GM19467 (cell line): ENCODE results near the gene TRABD2B.

Experiments used
- ATAC-seq: cut with Tn5 transposase; IDR thresholded peaks from one replicate; pipeline ENCODE4 v1.9.1; 2021; ENCODE audit warnings: mild to moderate bottlenecking, moderate library complexity; ENCODE audit not compliant: unreplicated experiment

Gene TRABD2B

GRCh38 chr1:47783638-47784496, 213.3 kb downstream of the TRABD2B start:
- ATAC-seq: no peak

DNA sequence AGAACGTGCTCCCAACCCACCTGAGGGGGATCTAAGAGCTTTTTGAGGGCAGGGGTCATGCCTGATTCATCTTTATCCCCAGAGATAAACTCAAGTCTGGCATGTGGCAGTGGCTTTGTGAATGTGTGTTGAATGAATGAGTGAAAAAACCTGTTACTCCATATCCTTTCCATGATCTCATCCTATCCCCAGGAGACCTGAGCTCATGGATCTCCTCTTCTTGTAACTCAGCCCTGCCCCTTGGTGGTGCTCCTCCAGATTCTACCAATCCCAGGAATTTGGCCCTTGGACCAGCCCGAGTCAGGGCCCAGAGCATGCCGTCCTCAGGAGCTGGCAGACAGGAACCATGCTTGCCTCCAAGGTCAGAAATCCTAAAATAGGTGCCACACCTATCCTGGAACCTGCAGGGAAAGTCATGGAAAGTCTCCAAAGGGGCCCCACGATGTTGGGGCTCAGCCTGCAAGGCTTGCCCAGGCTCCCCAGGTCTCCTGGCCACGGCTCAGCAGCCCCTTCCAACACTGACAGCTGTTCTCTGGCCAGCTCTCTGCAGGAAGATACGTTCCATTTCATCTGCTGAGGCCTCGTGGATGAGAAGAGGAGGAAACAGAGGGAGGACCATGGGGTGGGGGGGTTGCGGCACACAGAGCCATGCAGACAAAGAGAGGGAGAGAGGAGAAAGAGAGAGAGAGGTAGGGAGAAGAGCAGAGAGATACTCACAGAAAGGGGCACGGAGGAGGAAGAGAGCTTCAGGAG, 214.6 kb downstream of the TRABD2B start:
- ATAC-seq: no peak

- ATAC-seq: no peak
These were observed 215.8 kb downstream of the TRABD2B start for GRCh38 chr1:47781171-47781959.

DNA sequence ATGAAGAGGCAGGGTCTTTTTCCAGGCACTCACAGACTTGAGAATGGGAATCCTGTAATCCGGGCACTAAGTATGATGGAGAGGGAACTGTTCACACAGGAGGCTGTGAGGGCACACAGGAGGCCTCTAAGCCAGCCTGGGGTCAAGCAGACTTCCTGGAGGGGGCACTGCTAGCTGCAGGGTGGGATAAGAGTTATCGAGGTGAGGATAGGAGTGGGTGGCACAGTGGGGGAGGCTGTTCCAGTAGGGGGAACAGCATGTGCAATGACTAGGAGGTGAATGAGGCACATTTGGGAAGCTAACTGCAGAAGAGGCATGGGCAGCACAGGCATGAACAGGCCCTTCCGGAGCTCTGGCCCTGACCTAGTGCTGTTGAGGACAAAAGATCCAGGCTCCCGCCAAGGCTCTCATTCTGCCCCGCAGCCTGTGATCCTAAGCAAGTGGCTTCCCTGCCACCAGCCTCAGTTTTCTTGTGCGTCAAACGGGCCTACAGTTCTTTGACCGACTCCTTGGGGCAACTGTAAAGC, 216.7 kb downstream of the TRABD2B start:
- ATAC-seq: no peak

- no peak for ATAC-seq
These were observed 217.6 kb downstream of the TRABD2B start for GRCh38 chr1:47779613-47780012.

- no peak for ATAC-seq
These were observed 218.9 kb downstream of the TRABD2B start for GRCh38 chr1:47778280-47778679.

GRCh38 chr1:47777322-47777721, 219.9 kb downstream of the TRABD2B start:
- no peak for ATAC-seq

DNA sequence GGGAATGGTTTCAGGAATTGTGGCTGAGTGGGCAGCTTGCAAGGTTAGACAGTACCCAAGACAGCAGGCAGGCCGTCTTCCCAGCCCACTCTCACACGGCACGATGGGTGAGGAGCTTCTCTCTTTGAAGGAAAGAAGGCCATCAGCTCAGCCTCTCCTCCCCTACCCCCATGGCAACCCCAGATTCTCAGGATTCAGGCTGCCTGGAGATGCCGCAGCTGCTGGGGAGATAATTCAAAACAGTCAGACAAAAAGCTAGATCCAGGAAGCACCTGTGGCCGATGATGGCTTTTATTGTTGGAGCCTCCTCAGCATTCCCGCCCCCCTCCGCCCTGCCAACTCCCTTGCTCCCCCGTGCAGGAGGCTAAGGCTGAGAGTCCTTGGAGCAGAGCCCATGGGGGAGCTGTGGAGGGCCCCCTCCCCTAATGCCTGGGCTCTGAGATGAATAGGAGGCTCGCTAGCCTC, 220.5 kb downstream of the TRABD2B start:
- ATAC-seq: no peak

DNA sequence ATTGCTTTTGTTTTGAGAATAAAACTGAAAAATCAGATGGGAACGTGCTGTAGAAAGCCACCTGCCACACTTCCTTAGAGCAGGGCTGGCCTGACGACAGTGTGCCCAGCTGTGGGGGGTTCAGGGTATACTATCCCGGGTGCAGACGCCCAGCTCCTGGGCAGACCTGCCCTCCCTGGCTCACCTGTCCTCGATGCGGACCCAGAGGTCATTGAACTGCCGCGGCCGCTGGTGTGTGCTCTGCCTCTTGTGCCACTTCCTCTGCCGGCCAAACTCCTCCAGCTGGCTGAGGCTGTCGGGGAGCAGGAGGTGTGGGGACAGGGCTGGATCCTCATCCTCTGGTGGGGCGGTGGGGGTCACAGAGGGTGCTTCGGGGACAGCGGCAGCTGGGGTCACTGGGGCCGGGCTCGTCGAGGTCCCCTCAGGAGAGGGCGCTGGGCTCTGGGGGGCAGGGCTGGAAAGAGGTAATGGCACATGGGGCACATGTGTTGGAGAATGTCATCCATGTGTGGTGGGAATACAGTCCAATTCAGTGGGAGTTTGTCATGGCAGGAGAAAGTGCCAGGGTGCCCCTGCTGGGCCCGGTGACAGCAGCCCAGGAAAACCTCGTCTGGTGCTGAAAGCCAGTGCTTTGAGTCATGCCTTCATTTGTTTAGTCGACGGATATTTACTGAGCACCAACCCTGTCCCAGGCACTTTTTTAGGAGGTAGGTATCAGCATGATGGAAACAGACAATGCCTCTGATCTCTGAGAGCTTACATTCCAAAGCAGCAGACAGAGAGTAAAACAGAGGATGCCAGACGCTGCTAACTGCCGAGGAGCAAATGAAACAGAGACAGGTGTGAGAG, 222.0 kb downstream of the TRABD2B start:
- no peak for ATAC-seq

- no peak for ATAC-seq
These were observed 224.1 kb downstream of the TRABD2B start for GRCh38 chr1:47772960-47773682.

DNA sequence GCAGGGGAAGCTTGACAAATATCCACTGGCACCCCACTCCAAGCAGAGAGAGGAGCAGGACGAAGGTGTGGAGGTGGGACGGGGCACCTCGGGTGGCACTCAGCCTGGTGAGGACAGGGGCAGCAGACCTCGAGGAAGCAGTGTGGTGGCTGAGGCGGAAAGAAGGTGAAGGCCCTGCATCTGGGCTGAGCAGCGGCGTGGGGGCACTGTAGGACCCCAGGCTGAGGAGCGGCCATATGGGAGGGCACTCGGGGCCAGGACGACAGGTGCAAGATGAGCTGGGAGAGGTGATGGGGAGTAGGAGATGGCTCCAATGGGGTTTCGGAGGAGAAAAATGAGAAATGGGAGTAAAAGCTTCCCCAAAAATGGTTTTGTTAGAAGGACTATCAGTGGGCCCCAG, 224.9 kb downstream of the TRABD2B start:
- no peak for ATAC-seq

DNA sequence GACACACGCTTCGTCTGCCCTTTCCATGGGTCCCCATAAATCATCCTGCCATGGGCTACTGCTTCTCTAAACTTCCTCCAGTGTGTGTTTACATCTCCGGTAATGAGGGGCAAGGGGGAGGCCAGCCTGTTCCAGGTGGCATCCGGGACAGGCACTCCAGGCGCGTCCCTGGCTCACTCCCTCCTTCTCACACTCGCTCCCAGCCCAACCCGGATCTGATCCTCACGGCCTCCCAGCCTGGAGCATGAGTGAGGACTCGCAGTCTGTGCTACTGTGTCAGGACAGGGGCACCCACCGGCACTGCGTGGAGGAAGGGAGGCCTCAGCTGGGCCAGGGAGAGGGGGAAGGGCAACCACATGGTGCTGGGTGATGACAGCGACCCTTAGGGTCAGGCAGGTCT, 225.4 kb downstream of the TRABD2B start:
- ATAC-seq: no peak

DNA sequence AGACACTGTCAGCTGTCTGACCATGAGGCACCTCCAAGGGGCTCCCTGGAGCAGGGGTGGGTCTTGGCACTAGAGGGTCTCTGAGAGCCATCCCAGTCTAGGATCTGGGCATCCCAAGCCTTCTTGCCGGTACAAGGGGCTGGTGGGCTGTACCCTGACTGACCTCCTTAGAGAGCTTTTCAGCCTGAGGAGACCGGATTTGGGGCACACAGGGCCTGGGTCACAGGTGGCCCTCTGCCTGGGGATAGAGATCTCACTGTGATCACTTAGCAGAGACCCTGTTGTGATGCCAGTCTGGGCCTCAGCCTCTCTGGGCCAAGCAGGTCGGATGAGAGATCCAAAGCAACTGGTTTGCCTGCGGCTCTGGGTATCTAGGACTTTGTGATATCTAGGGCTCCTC, 227.2 kb downstream of the TRABD2B start:
- no peak for ATAC-seq

DNA sequence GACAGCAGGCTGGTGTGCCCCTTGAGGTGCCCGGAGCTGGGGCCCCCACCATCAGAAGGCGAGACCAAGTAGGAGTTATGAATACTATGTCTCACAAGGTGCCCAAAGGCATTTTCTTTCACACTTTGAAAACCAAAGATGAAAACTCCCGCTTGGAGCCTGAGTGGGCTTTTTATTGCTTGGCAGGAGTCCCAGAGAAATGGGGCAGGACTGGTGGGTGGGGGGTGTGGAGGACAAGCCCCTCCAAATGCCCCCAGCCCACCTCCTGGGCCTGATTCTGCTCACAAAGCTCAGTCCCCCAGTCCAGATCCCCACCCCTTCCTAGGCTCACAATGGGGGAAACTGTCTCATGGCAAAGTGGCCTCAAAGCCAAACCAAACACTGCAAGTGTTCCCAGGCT, 227.9 kb downstream of the TRABD2B start:
- ATAC-seq: no peak

DNA sequence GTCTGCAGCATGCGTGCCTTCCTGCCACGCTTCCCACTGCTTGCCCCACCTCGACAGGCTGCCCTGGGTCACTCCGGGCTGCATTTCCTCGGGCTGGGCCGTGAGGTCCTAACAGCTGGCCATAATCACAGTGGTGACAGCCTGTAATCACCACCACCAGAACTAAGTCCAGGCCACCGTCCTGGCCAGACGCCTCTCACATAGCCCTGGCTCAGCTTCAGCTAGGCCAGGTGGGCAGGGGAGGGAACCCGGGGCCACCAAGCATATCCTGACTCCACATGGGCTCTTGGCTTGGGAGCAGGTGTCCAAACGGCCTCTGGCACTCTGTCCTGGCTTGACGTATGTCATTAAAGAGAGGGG, 229.5 kb downstream of the TRABD2B start:
- ATAC-seq: no peak

DNA sequence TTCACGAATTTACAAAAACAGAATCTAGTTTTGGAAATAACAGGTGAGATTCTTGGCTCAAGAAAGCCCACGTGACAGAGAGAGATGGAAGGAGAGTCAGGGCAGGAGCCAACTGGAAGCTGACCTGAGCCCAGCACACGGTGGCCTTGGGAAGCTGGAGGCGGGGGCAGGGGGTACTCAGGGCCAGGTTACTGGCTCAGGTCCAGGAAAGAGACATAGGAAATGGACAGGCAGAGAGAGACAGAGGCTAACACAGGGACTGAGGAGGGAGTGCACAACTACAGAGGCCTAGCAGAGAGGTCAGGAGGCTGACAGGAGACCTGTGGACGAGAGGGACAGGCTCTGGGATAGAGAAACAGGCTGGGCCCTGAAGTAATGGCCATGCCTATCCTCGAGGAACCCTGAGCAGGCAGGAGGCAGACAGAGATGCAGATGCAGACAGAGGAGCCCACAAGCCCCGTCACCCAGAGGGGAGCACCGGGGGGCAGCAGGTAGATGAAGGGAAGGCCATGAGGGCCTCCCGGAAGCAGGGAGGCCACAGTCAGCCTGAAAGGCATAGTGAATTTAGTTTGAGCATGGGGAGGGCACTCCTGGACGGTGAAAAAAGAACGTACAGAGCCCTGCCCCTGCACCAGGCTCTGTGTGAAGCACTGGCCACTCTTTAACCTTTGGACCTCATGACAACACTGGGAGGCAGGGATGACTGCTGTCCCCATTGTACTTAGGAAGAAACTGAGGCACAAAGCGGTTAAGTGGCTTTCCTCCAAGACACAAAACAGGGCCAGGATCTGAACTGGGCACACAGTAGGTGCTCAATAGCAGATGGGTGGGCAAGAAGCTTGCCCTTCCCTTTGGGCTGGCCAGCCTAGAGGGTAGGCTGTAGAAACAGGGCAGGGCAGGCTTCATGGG, 230.1 kb downstream of the TRABD2B start:
- no peak for ATAC-seq

DNA sequence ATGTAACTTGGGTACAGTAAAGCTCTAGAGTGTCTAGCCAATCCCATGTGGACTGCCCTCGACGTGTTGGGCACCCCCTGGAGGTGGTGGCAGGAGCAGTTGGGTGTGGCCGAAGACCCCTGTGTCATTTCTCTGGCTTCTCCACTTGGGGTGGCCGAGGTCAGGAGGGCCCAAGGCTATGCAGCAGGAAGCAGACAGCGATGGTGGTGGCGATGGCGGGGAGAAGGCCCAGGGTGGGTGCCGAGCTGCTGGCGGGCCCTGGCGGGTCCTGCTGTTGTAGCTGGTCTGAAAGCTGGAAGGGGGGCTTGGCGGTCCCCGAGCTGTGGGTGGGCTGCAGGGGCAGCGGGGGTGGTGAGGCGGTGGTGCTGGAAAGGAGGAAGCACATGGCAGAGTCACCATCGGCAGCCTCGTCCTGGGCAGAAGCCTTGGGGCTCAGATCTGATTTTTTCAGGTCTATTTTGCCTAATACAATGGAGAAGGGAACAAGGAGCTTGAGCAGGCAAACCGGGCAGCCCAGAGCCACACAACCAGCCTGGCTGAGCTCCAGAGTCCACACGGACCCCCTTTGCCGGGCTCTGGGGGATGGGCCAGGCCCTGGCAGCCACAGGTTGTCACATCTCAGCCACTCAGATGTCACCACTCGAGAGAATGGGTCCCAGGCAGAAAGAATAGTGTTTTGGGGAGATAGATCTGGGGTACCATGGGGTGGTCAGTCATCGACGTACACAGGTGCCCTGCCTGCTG, 231.3 kb downstream of the TRABD2B start:
- ATAC-seq: no peak

GRCh38 chr1:47765236-47765635, 231.9 kb downstream of the TRABD2B start:
- no peak for ATAC-seq
